HG03432 (cell line): ENCODE measurements around the gene HSD11B2.

Experiments
- ATAC-seq: cut with Tn5 transposase; IDR thresholded peaks from one replicate; pipeline ENCODE4 v1.9.1; 2021; ENCODE audit warnings: mild to moderate bottlenecking, moderate library complexity; ENCODE audit not compliant: unreplicated experiment

HSD11B2 gene

GRCh38 chr16:67448580-67448979 lies 17.7 kb downstream of the HSD11B2 start:
- ATAC-seq, result no peak

GRCh38 chr16:67449336-67449735 lies 18.4 kb downstream of the HSD11B2 start:
- no peak for ATAC-seq

- no peak for ATAC-seq
These were observed 18.8 kb downstream of the HSD11B2 start for GRCh38 chr16:67449739-67450138.

GRCh38 chr16:67451061-67451703 lies 20.3 kb downstream of the HSD11B2 start:
- ATAC-seq, result no peak

- no peak for ATAC-seq
These were observed 20.9 kb downstream of the HSD11B2 start for GRCh38 chr16:67451704-67452435.

- ATAC-seq, result no peak
These were observed 23.2 kb downstream of the HSD11B2 start for GRCh38 chr16:67454104-67454503.

GRCh38 chr16:67454852-67455251 lies 23.9 kb downstream of the HSD11B2 start:
- no peak for ATAC-seq

- no peak for ATAC-seq
These were observed 25.6 kb downstream of the HSD11B2 start for GRCh38 chr16:67456391-67457081.

GRCh38 chr16:67457611-67458010 lies 26.7 kb downstream of the HSD11B2 start:
- no peak for ATAC-seq

- ATAC-seq, result no peak
These were observed 27.3 kb downstream of the HSD11B2 start for GRCh38 chr16:67458121-67458641.

- no peak for ATAC-seq
These were observed 28.3 kb downstream of the HSD11B2 start for GRCh38 chr16:67459066-67459860.

- ATAC-seq, result no peak
These were observed 28.9 kb downstream of the HSD11B2 start for GRCh38 chr16:67459861-67460150.

GRCh38 chr16:67460168-67460567 lies 29.2 kb downstream of the HSD11B2 start:
- ATAC-seq, result no peak

GRCh38 chr16:67460961-67461360 lies 30.0 kb downstream of the HSD11B2 start:
- no peak for ATAC-seq

- ATAC-seq, result no peak
These were observed 30.8 kb downstream of the HSD11B2 start for GRCh38 chr16:67461600-67462278.

GRCh38 chr16:67462279-67462655 lies 31.3 kb downstream of the HSD11B2 start:
- no peak for ATAC-seq

GRCh38 chr16:67463059-67463458 lies 32.1 kb downstream of the HSD11B2 start:
- no peak for ATAC-seq

- ATAC-seq, result no peak
These were observed 32.8 kb downstream of the HSD11B2 start for GRCh38 chr16:67463691-67464090.

- no peak for ATAC-seq
These were observed 33.6 kb downstream of the HSD11B2 start for GRCh38 chr16:67464565-67464964.

- ATAC-seq, result no peak
These were observed 35.7 kb downstream of the HSD11B2 start for GRCh38 chr16:67466581-67466980.

GRCh38 chr16:67468731-67469130 lies 37.8 kb downstream of the HSD11B2 start:
- ATAC-seq, result no peak
